Astrocyte of the cerebellum (primary cell): ENCODE results near the gene PDE12.

Experiments used
- DNase-seq: peaks from one replicate; pipeline ENCODE4 v3.0.0-alpha.2; 2011; ENCODE audit warnings: low read depth
- H3K4me3 ChIP-seq: 2 replicates; pipeline ENCODE4 v1.5.1; 2011; ENCODE audit warnings: mild to moderate bottlenecking, low read depth, low read length, moderate library complexity
- CTCF ChIP-seq: IDR thresholded peaks from 2 replicates; pipeline ENCODE4 v1.5.1; 2012; ENCODE audit warnings: low read length, low read depth, moderate library complexity, mild to moderate bottlenecking; ENCODE audit errors: missing control alignments
- in situ Hi-C: cut with HindIII; loops from 2 replicates; pipeline ENCODE4 v1.10.0; 2017; ENCODE audit warnings: low sequenced_read_pairs

Gene PDE12

GRCh38 chr3:57616233-57616632 is 60.2 kb downstream of the PDE12 start:
- in situ Hi-C loops = no loop called here
- TF ChIP-seq CTCF = no peak
- no peak overlapping the region for H3K4me3 ChIP-seq
- DNase-seq = no peak
